Tibial nerve (tissue), 4 donors: ENCODE results near the gene PLA2G15.

Source experiments
- EP300 ChIP-seq, 2 donors: sonication (generic); formaldehyde crosslinking; IDR thresholded peaks; one replicate each; pipeline ENCODE4 v1.6.1; 2017; ENCODE audit warnings: antibody characterized with exemption in 2 of 2, mild to moderate bottlenecking in 1 of 2
- POLR2A ChIP-seq, 2 donors: fragments of 450-650 bp; IDR thresholded peaks; one replicate each; pipeline ENCODE4 v1.6.1; 2017; ENCODE audit warnings: antibody characterized with exemption in 2 of 2, mild to moderate bottlenecking in 2 of 2, moderate library complexity in 2 of 2
- TF ChIP-seq, protein P1 (sequence below), 5 experiments: fragments of 200-600 bp in 3 of 5; fragments of 450-650 bp in 2 of 5; sonication (generic) in 3 of 5; IDR thresholded peaks; one replicate each; pipeline ENCODE4 v1.5.1; 2016 to 2019; ENCODE audit warnings: antibody characterized with exemption in 5 of 5, mild to moderate bottlenecking in 3 of 5, moderate library complexity in 2 of 5

DNA sequence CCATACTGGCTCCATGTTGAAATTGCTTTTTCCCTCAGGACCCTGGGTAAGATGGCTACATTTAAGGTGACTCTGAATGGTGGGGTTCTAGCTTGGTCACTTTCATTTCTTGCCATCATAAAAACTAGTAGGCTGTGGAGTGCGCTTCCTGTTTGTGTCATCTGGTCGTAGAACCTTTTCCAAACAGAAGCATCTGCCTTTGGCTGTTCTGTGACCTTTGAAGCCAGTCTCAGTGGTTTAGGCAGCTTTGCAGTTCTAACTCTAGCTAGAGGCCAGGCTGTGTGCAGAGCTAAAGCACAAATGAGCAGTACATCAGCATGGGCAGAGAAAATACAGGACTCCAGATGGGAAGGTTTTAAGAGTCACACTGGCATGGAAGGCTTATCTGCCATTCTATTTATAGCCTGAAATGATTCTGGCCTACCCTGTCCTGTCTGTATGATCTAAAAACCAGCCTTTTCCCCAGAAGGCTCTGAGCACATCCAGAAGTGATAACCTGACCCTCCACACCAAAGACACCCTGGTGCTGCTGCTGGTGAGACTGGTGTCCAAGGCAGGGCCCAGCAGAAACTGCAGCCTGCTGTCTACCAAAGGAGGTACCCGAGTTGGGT lies 17.9 kb upstream of the PLA2G15 start:
- TF ChIP-seq POLR2A (IDR thresholded peaks at IDR 0.05) (no peak), EP300 (IDR thresholded peaks at IDR 0.05) (no peak)
- TF ChIP-seq, protein P1, sequence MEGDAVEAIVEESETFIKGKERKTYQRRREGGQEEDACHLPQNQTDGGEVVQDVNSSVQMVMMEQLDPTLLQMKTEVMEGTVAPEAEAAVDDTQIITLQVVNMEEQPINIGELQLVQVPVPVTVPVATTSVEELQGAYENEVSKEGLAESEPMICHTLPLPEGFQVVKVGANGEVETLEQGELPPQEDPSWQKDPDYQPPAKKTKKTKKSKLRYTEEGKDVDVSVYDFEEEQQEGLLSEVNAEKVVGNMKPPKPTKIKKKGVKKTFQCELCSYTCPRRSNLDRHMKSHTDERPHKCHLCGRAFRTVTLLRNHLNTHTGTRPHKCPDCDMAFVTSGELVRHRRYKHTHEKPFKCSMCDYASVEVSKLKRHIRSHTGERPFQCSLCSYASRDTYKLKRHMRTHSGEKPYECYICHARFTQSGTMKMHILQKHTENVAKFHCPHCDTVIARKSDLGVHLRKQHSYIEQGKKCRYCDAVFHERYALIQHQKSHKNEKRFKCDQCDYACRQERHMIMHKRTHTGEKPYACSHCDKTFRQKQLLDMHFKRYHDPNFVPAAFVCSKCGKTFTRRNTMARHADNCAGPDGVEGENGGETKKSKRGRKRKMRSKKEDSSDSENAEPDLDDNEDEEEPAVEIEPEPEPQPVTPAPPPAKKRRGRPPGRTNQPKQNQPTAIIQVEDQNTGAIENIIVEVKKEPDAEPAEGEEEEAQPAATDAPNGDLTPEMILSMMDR (IDR thresholded peaks at IDR 0.05) = no peak
